ENCODE data around the gene MIA3.
A peak's percentile ranks its signal among the peaks of the same experiment; 100 is the strongest.

The MIA3 gene

GRCh38 chr1:222588135-222588534 lies 29.8 kb upstream of the MIA3 start:
- TF ChIP-seq CTCF (IDR thresholded peaks at IDR 0.05; ENCODE audit: control insufficient read depth, insufficient read depth, low read depth, low read length, missing control alignments) = no peak
- H3K4me3 ChIP-seq (ENCODE audit: control insufficient read depth, low read depth, low read length) = no peak overlapping the region
- DNase-seq (ENCODE audit: low read depth) = no peak

GRCh38 chr1:222589462-222590302 lies 28.2 kb upstream of the MIA3 start, which contains the start of gene TAF1A:
Gene TAF1A, minus strand, starts transcription at chr1:222589933.
- no peak for TF ChIP-seq CTCF (IDR thresholded peaks at IDR 0.05; ENCODE audit: control insufficient read depth, insufficient read depth, low read depth, low read length, missing control alignments)
- peak within 1 kb of the TSS; percentile 69 for H3K4me3 ChIP-seq (ENCODE audit: control insufficient read depth, low read depth, low read length)
- DNase-seq (ENCODE audit: low read depth) = peak; percentile 23

- TF ChIP-seq CTCF (IDR thresholded peaks at IDR 0.05; ENCODE audit: control insufficient read depth, insufficient read depth, low read depth, low read length, missing control alignments) = no peak
- H3K4me3 ChIP-seq (ENCODE audit: control insufficient read depth, low read depth, low read length) = no peak overlapping the region
Measured at GRCh38 chr1:222592171-222592570, 25.7 kb upstream of the MIA3 start.

GRCh38 chr1:222594789-222595188 lies 23.1 kb upstream of the MIA3 start:
- no peak overlapping the region for H3K4me3 ChIP-seq (ENCODE audit: control insufficient read depth, low read depth, low read length)
- no peak for TF ChIP-seq CTCF (IDR thresholded peaks at IDR 0.05; ENCODE audit: control insufficient read depth, insufficient read depth, low read depth, low read length, missing control alignments)
- DNase-seq (ENCODE audit: low read depth) = no peak

More at GRCh38 chr1:222592171-222592570, 25.7 kb upstream of the MIA3 start:
- DNase-seq (ENCODE audit: low read depth) = peak; percentile 11

DNA sequence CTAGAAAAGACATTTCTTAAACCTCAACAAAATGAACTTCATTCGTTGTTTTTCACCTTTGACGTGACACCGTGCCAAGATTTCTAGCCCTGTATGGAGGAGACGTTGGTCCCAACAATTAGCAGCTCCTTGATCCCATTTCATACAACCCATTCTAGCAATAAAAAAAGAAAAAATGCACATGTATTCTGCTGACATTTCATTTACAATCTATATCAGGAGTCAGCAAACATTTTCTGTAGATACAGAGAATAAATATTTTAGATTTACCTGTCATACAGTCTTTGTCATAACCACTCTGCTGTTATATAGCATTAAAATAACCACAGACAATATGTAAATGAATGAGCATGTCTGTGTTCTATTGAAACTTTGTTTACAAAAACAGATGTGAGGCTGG lies 21.2 kb upstream of the MIA3 start:
- no peak for TF ChIP-seq CTCF (IDR thresholded peaks at IDR 0.05; ENCODE audit: control insufficient read depth, insufficient read depth, low read depth, low read length, missing control alignments)
- H3K4me3 ChIP-seq (ENCODE audit: control insufficient read depth, low read depth, low read length) = no peak overlapping the region
- DNase-seq (ENCODE audit: low read depth) = no peak

DNA sequence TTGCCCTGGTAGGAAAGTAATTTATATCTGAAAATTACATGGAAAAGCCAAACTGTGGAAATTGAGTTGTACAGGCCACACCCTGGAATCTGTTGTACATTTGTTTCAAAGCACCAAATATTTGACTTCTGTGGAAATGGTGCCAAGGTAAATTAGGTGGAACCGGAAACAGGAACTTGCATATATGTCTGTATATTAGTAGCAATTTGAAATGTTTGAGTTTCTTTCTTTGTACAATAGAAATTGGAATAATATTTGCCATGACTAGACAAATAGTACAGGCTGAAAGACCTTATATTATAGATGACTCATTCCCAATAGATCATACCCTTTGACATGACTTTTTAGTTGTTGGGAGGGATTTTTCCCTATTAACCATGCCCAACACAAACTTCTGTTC lies 17.6 kb upstream of the MIA3 start:
- DNase-seq (ENCODE audit: low read depth) = no peak
- no peak overlapping the region for H3K4me3 ChIP-seq (ENCODE audit: control insufficient read depth, low read depth, low read length)
- TF ChIP-seq CTCF (IDR thresholded peaks at IDR 0.05; ENCODE audit: control insufficient read depth, insufficient read depth, low read depth, low read length, missing control alignments) = no peak
